ENCODE measurements around the gene SLAMF1.
A peak's percentile ranks its signal among the peaks of the same experiment; 100 is the strongest.

SLAMF1 gene

DNA sequence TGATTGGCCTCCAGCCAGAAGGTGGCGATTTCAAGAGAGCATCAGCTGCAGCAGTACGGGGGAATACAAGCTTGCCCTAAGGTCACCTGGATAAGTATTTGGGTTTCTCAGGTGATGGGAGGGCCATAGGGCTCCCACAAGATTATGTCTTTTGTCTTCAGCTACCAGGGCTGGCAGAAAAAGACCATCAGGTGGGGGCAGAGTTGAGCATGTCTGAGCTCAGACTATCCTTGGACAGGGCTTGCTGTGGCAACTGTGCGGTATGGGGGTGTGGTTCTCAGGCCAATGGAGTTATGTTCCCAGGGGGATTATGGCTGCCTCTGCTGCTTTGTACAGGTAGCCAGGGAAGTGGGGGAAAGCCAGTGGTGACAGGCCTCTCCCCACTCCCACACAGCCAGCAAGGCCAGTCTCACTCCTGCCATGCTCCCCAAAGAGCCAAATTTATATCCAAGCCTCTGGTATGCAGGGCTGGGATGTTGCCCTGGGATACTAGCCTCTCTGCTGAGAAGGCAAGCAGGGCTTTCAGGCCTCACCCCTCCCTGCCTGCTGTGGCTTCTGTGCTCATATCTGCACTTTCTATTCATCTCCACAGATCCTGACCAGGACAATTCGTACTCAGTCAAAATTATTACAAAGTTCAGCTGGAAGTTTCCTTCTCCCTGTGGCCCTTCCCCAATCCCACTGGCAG is 40.9 kb downstream of the SLAMF1 start:
- no peak for TF ChIP-seq EZH2phosphoT487 (conservative IDR thresholded peaks at IDR 0.05; ENCODE audit: low read length)
- TF ChIP-seq, protein P1, sequence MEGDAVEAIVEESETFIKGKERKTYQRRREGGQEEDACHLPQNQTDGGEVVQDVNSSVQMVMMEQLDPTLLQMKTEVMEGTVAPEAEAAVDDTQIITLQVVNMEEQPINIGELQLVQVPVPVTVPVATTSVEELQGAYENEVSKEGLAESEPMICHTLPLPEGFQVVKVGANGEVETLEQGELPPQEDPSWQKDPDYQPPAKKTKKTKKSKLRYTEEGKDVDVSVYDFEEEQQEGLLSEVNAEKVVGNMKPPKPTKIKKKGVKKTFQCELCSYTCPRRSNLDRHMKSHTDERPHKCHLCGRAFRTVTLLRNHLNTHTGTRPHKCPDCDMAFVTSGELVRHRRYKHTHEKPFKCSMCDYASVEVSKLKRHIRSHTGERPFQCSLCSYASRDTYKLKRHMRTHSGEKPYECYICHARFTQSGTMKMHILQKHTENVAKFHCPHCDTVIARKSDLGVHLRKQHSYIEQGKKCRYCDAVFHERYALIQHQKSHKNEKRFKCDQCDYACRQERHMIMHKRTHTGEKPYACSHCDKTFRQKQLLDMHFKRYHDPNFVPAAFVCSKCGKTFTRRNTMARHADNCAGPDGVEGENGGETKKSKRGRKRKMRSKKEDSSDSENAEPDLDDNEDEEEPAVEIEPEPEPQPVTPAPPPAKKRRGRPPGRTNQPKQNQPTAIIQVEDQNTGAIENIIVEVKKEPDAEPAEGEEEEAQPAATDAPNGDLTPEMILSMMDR (IDR thresholded peaks at IDR 0.05; ENCODE audit: insufficient read depth, low read length, poor library complexity, severe bottlenecking), result no peak
- Histone ChIP-seq H3K9me3 (ENCODE audit: insufficient read depth, low read length) (peaks cover 8% of the 10 kb centered on the region; the same call in 1 of the 2 replicates), H3K27ac (ENCODE audit: low read depth, low read length) (peak overlapping the region; percentile 28; the same call in 1 of the 2 replicates), H3K27me3 (ENCODE audit: low read length) (no peaks in the 10 kb centered on the region), H4K20me1 (ENCODE audit: low read depth, low read length) (no peaks in the 10 kb centered on the region), H3K4me3 (ENCODE audit: insufficient read depth, low read length, poor library complexity, severe bottlenecking) (no peak overlapping the region), H3K9me2 (replicated peaks; ENCODE audit: insufficient read depth, low read length) (no peaks in the 10 kb centered on the region), H2AFZ (ENCODE audit: low read depth, low read length, severe bottlenecking) (peak overlapping the region; percentile 29), H3K36me3 (ENCODE audit: low read length) (0 out of 2 replicates have a peak, but pooled peaks cover 7% of the 10 kb centered on the region), H3K79me2 (ENCODE audit: insufficient read depth, low read length) (no peaks in the 10 kb centered on the region), H3K9ac (ENCODE audit: low read length) (peak overlapping the region; percentile 34; the same call in 1 of the 2 replicates), H3F3A (ENCODE audit: insufficient read depth) (peaks cover 4% of the 10 kb centered on the region; the same call in 1 of the 2 replicates), H3K4me2 (ENCODE audit: low read depth, low read length, poor library complexity, severe bottlenecking) (no peak overlapping the region)

DNA sequence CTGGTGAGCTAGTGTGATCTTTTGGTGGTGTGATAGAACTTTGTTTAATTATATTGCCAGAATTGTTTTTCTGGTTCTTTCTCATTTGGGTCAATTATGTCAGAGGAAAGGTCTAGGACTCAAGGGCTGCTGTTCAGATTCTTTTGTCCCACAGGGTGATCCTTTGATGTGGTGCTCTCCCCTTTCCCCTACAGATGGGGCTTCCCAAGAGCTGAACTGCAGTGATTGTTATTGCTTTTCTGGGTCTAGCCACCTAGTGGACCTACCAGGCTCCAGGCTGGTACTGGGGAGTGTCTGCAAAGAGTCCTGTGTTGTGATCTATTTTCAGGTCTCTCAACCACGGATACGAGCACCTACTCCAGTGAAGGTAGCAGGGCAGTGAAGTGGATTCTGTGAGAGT is 41.6 kb downstream of the SLAMF1 start:
- H2AFZ ChIP-seq (ENCODE audit: low read depth, low read length, severe bottlenecking), result no peak overlapping the region
- H3F3A ChIP-seq (ENCODE audit: insufficient read depth), result peaks cover 3% of the 10 kb centered on the region; the same call in 1 of the 2 replicates
- no peak overlapping the region for H3K9ac ChIP-seq (ENCODE audit: low read length)
- H3K27me3 ChIP-seq (ENCODE audit: low read length), result no peaks in the 10 kb centered on the region
- no peaks in the 10 kb centered on the region for H4K20me1 ChIP-seq (ENCODE audit: low read depth, low read length)
- H3K4me2 ChIP-seq (ENCODE audit: low read depth, low read length, poor library complexity, severe bottlenecking), result no peak overlapping the region
- no peaks in the 10 kb centered on the region for H3K9me2 ChIP-seq (replicated peaks; ENCODE audit: insufficient read depth, low read length)
- 0 out of 2 replicates have a peak, but pooled peaks cover 7% of the 10 kb centered on the region for H3K36me3 ChIP-seq (ENCODE audit: low read length)
- H3K4me3 ChIP-seq (ENCODE audit: insufficient read depth, low read length, poor library complexity, severe bottlenecking), result no peak overlapping the region
- H3K79me2 ChIP-seq (ENCODE audit: insufficient read depth, low read length), result no peaks in the 10 kb centered on the region
- peaks cover 8% of the 10 kb centered on the region; the same call in 1 of the 2 replicates for H3K9me3 ChIP-seq (ENCODE audit: insufficient read depth, low read length)
- H3K27ac ChIP-seq (ENCODE audit: low read depth, low read length), result no peak overlapping the region
- TF ChIP-seq EZH2phosphoT487 (conservative IDR thresholded peaks at IDR 0.05; ENCODE audit: low read length), result no peak
- TF ChIP-seq, protein P1 (IDR thresholded peaks at IDR 0.05; ENCODE audit: insufficient read depth, low read length, poor library complexity, severe bottlenecking), result no peak

DNA sequence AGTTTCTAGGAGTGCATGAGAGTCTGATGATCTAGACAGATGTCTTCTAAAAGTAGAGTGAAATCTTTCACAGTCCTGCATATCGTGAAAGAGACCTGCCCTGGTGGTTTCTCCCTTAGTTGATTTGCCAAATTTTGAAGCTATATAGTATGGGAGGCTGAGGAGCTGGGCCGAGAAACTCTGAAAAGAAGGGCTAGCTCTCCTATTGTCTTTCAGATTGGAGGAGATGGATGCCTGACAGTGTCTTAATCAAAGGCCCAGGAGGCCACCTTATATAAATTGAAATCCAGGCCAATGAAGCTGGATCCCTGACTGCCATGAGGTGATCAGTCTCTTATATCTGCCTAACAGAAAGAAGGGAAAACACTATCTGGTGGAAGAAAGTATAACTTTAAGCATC is 49.1 kb downstream of the SLAMF1 start:
- no peaks in the 10 kb centered on the region for H3K9me2 ChIP-seq (replicated peaks; ENCODE audit: insufficient read depth, low read length)
- no peak overlapping the region for H2AFZ ChIP-seq (ENCODE audit: low read depth, low read length, severe bottlenecking)
- H3K36me3 ChIP-seq (ENCODE audit: low read length), result no peaks in the 10 kb centered on the region
- peaks cover 8% of the 10 kb centered on the region; the same call in 1 of the 2 replicates for H3K9me3 ChIP-seq (ENCODE audit: insufficient read depth, low read length)
- TF ChIP-seq, protein P1 (IDR thresholded peaks at IDR 0.05; ENCODE audit: insufficient read depth, low read length, poor library complexity, severe bottlenecking), result no peak
- H3K27me3 ChIP-seq (ENCODE audit: low read length), result no peaks in the 10 kb centered on the region
- H3K4me2 ChIP-seq (ENCODE audit: low read depth, low read length, poor library complexity, severe bottlenecking), result no peak overlapping the region
- no peaks in the 10 kb centered on the region for H3F3A ChIP-seq (ENCODE audit: insufficient read depth)
- no peaks in the 10 kb centered on the region for H4K20me1 ChIP-seq (ENCODE audit: low read depth, low read length)
- no peak overlapping the region for H3K27ac ChIP-seq (ENCODE audit: low read depth, low read length)
- H3K79me2 ChIP-seq (ENCODE audit: insufficient read depth, low read length), result no peaks in the 10 kb centered on the region
- H3K9ac ChIP-seq (ENCODE audit: low read length), result no peak overlapping the region
- no peak overlapping the region for H3K4me3 ChIP-seq (ENCODE audit: insufficient read depth, low read length, poor library complexity, severe bottlenecking)
